ENCODE data around the gene DEFB132. TPM values are rescaled to one million over a fixed set of nuclear protein-coding genes. Genes with fewer than 3 reads are reported as not detected.

DEFB132 gene
- total and polyA plus RNA-seq, 2 of the 13 experiments (the other 11 are each of a cell fraction or from before 2014, with no cell fraction given), result not detected

- TF ChIP-seq ZBED4 (CRISPR knock-in tag; IDR thresholded peaks at IDR 0.05; ENCODE audit: borderline replicate concordance) (0 out of 2 replicates have a peak, but pooled peaks have one; percentile 48), MXI1 (IDR thresholded peaks at IDR 0.05; ENCODE audit: borderline replicate concordance, low read depth, low read length) (peak; percentile 29; the same call in 1 of the 3 replicates), CBX2 (IDR thresholded peaks at IDR 0.05; ENCODE audit: low read depth, low read length) (no peak), CBX2 (CRISPR knock-in tag; IDR thresholded peaks at IDR 0.05; ENCODE audit: low read depth) (no peak)
Measured at GRCh38 chr20:258963-259362, 1.4 kb downstream of the DEFB132 start (continued).

GRCh38 chr20:259981-260380 lies 2.5 kb downstream of the DEFB132 start:
- no peak overlapping the region for H3K4me2 ChIP-seq (ENCODE audit: low read depth, low read length)
- no peak for DNase-seq (ENCODE audit: low spot score)
- H3K27ac ChIP-seq (ENCODE audit: extremely low read length, insufficient read depth, low read length), result no peak overlapping the region
- H3K27me3 ChIP-seq (ENCODE audit: control insufficient read depth in 1 of 2, insufficient read depth in 2 of 2, low read length in 2 of 2), result peaks cover 7 to 40% of the 10 kb centered on the region in 2 experiments; a peak in 4 of 5 replicates
- H3K4me1 ChIP-seq (ENCODE audit: insufficient read depth, low read length), result no peaks in the 10 kb centered on the region
- no peak overlapping the region for H3K4me3 ChIP-seq (replicated peaks in 1 of 3; ENCODE audit: insufficient read depth in 1 of 3, low read depth in 2 of 3, low read length in 3 of 3)
- 6% methylated on average over 2 of the region's 2 CpGs for WGBS (ENCODE audit: low lambda C conversion rate)
- POLR2A ChIA-PET, result no interaction called here
- H3K36me3 ChIP-seq (replicated peaks in 1 of 2; ENCODE audit: control insufficient read depth in 1 of 2, insufficient read depth in 2 of 2, low read length in 2 of 2), result no peaks in the 10 kb centered on the region
- no TSS peak for BruUV-seq (replicated peaks)
- intact Hi-C loops (cut with micrococcal nuclease; ENCODE audit: unreplicated experiment), result loop anchor here (1.0 kb wide), 1 partner anchor 70 kb away; no protein-coding TSS in a partner anchor
- no peaks in the 10 kb centered on the region for H3K9me3 ChIP-seq (ENCODE audit: low read length)
- no peak overlapping the region for H2AFZ ChIP-seq (ENCODE audit: low read length)
- no peak for ATAC-seq
- no peak overlapping the region for H3K9ac ChIP-seq (ENCODE audit: insufficient read depth, low read depth, low read length)
- no peaks in the 10 kb centered on the region for H3K79me2 ChIP-seq (ENCODE audit: insufficient read depth, low read length)
- FAIRE-seq, result no peak
- CTCF ChIA-PET (ENCODE audit: low intra/inter-chr PET ratio, low total read pairs), result interaction anchor here (1.9 kb wide), 1 partner anchor 70 kb away, joined by 12 read pairs; no protein-coding TSS in a partner anchor
- H4K20me1 ChIP-seq (ENCODE audit: insufficient read depth, low read length), result no peaks in the 10 kb centered on the region
- in situ Hi-C loops (cut with HindIII; ENCODE audit: extremely low pct_ligation_motif_present, low pct_unique_long_range_greater_than_20kb), result no loop called here
- TF ChIP-seq GMEB1 (CRISPR knock-in tag; IDR thresholded peaks at IDR 0.05; ENCODE audit: borderline replicate concordance), result no peak
- no peak for TF ChIP-seq JDP2 (CRISPR knock-in tag; IDR thresholded peaks at IDR 0.05; ENCODE audit: borderline replicate concordance)
- no peak for TF ChIP-seq HMGXB4 (CRISPR knock-in tag; IDR thresholded peaks at IDR 0.05; ENCODE audit: borderline replicate concordance in 1 of 2, low read depth in 1 of 2)
- TF ChIP-seq MTA1 (CRISPR knock-in tag; IDR thresholded peaks at IDR 0.05; ENCODE audit: borderline replicate concordance), result no peak
- TF ChIP-seq ZBTB7B (CRISPR knock-in tag; IDR thresholded peaks at IDR 0.05), result no peak
- TF ChIP-seq MED1 (CRISPR knock-in tag; IDR thresholded peaks at IDR 0.05), result no peak
- no peak for TF ChIP-seq DMTF1 (CRISPR knock-in tag; IDR thresholded peaks at IDR 0.05)
- TF ChIP-seq KLF12 (CRISPR knock-in tag; IDR thresholded peaks at IDR 0.05; ENCODE audit: borderline replicate concordance), result no peak
- TF ChIP-seq ZNF3 (CRISPR knock-in tag; IDR thresholded peaks at IDR 0.05), result no peak
- TF ChIP-seq AHR (CRISPR knock-in tag; IDR thresholded peaks at IDR 0.05), result no peak

All from HepG2 (cell line).